HepG2 (cell line): Measurements from ENCODE around the gene ADIPOR2. TPM values are rescaled to one million over a fixed set of nuclear protein-coding genes. Genes with fewer than 3 reads are reported as not detected.

Experiments
- ATAC-seq: fragments of 200-7000 bp; cut with Tn5 transposase; 3 replicates; pipeline ENCODE4 v1.9.1; 2020; ENCODE audit warnings: mild to moderate bottlenecking, moderate library complexity
- BruUV-seq: library from RNA; stranded (reverse); fragments of 400-500 nt; replicated peaks from 2 replicates; lab custom pipeline; 2021; lab: Mats Ljungman, UMichigan
- CTCF ChIA-PET: fragments of 300-600 bp; formaldehyde crosslinking; extraction: SDS; loops from one replicate; lab custom pipeline; 2021; ENCODE audit warnings: low total read pairs, inconsistent platforms, low intra/inter-chr PET ratio; lab: Yijun Ruan, JAX
- POLR2A ChIA-PET: fragments of 350-600 bp; sonication (Branson Sonifier 250); formaldehyde crosslinking; loops from one replicate; lab custom pipeline; 2020; ENCODE audit warnings: antibody characterized with exemption, inconsistent platforms; lab: Yijun Ruan, JAX
- DNase-seq: peaks from one replicate; pipeline ENCODE4 v3.0.0-alpha.2; 2015; ENCODE audit warnings: low spot score
- FAIRE-seq: peaks from 3 replicates; lab custom pipeline; 2011; peaks lifted over from hg19 to GRCh38; lab: Jason Lieb, UNC
- H2AFZ ChIP-seq: one replicate; pipeline ENCODE4 v1.6.1; 2011; ENCODE audit warnings: low read length, inconsistent platforms
- H3K27ac ChIP-seq: fragments of 300-600 bp; 3 replicates; pipeline ENCODE4 v1.8.0; 2011; ENCODE audit warnings: mixed run types, mild to moderate bottlenecking, mixed read lengths, low read length, inconsistent platforms; ENCODE audit not compliant: insufficient read depth; ENCODE audit errors: extremely low read length
- H3K27me3 ChIP-seq, 2 experiments: fragments of 200-600 bp in 1 of 2; 2 replicates in 1 of 2; 3 replicates in 1 of 2; pipeline versions ENCODE4 v1.6.0 to v1.8.0; 2011; ENCODE audit warnings: low read length in 2 of 2, mild to moderate bottlenecking in 2 of 2, moderate library complexity in 2 of 2, inconsistent platforms in 1 of 2; ENCODE audit not compliant: insufficient read depth in 2 of 2, control insufficient read depth in 1 of 2
- H3K36me3 ChIP-seq, 2 experiments: fragments of 200-600 bp in 1 of 2; replicated peaks in 1 of 2; 2 replicates in 1 of 2; 3 replicates in 1 of 2; pipeline versions ENCODE4 v1.5.1 to v1.8.0; 2011; ENCODE audit warnings: low read length in 2 of 2, inconsistent platforms in 1 of 2; ENCODE audit not compliant: insufficient read depth in 2 of 2, control insufficient read depth in 1 of 2
- H3K4me1 ChIP-seq: 2 replicates; pipeline ENCODE4 v1.5.1; 2012; ENCODE audit warnings: low read length, inconsistent platforms; ENCODE audit not compliant: insufficient read depth
- H3K4me2 ChIP-seq: 2 replicates; pipeline ENCODE4 v1.6.0; 2011; ENCODE audit warnings: low read depth, low read length, inconsistent platforms
- H3K4me3 ChIP-seq, 3 experiments: fragments of 200-600 bp in 1 of 3; sonication (generic), shearing (Covaris generic) in 1 of 3; replicated peaks in 1 of 3; 2 replicates each; pipeline ENCODE4 v1.5.1; 2011 to 2016; ENCODE audit warnings: low read length in 3 of 3, inconsistent platforms in 2 of 3, low read depth in 2 of 3, mild to moderate bottlenecking in 2 of 3, control low read depth in 1 of 3, mixed read lengths in 1 of 3; ENCODE audit not compliant: insufficient read depth in 1 of 3
- H3K79me2 ChIP-seq: one replicate; pipeline ENCODE4 v1.6.1; 2011; ENCODE audit warnings: low read length, inconsistent platforms; ENCODE audit not compliant: insufficient read depth
- H3K9ac ChIP-seq: 2 replicates; pipeline ENCODE4 v1.6.0; 2011; ENCODE audit warnings: mild to moderate bottlenecking, low read depth, low read length, inconsistent platforms; ENCODE audit not compliant: insufficient read depth
- H3K9me3 ChIP-seq: 2 replicates; pipeline ENCODE4 v1.5.1; 2012; ENCODE audit warnings: mild to moderate bottlenecking, low read length
- H4K20me1 ChIP-seq: 2 replicates; pipeline ENCODE4 v1.6.0; 2011; ENCODE audit warnings: inconsistent platforms, mild to moderate bottlenecking, low read length, moderate library complexity; ENCODE audit not compliant: insufficient read depth
- E2F5 ChIP-seq: sonication (generic); formaldehyde crosslinking; conservative IDR thresholded peaks from 2 replicates; pipeline ENCODE4 v1.4.0; 2020; ENCODE audit warnings: missing genetic modification reagents
- KDM6A ChIP-seq: IDR thresholded peaks from 2 replicates; pipeline ENCODE4 v1.6.1; 2016; ENCODE audit warnings: low read depth
- SMAD1 ChIP-seq: sonication (generic); formaldehyde crosslinking; IDR thresholded peaks from 2 replicates; pipeline ENCODE4 v1.4.0; 2020; ENCODE audit warnings: missing genetic modification reagents, low read depth, mild to moderate bottlenecking, borderline replicate concordance
- ZBTB33 ChIP-seq: sonication (generic); formaldehyde crosslinking; IDR thresholded peaks from 2 replicates; pipeline ENCODE4 v1.4.0; 2020; ENCODE audit warnings: missing genetic modification reagents
- ZNF234 ChIP-seq: sonication (generic); formaldehyde crosslinking; conservative IDR thresholded peaks from 2 replicates; pipeline ENCODE4 v1.5.1; 2020; ENCODE audit warnings: mild to moderate bottlenecking, missing genetic modification reagents
- ZNF30 ChIP-seq: sonication (generic); formaldehyde crosslinking; IDR thresholded peaks from 2 replicates; pipeline ENCODE4 v1.5.0; 2020; ENCODE audit warnings: mild to moderate bottlenecking, missing genetic modification reagents
- ZNF33B ChIP-seq: sonication (generic); formaldehyde crosslinking; IDR thresholded peaks from 2 replicates; pipeline ENCODE4 v1.5.1; 2020; ENCODE audit warnings: mild to moderate bottlenecking, missing genetic modification reagents
- WGBS: methylation state at CpG from one replicate; pipeline ENCODE4 v1.1.6; 2017; ENCODE audit warnings: low lambda C conversion rate; 5-methylcytosine and 5-hydroxymethylcytosine counted together
- in situ Hi-C: cut with HindIII; loops from 2 replicates; pipeline ENCODE4 v1.10.0; 2017; ENCODE audit warnings: low pct_unique_long_range_greater_than_20kb; ENCODE audit not compliant: extremely low pct_ligation_motif_present
- intact Hi-C: fragments of 100-400 bp; cut with micrococcal nuclease; formaldehyde crosslinking; loops from one replicate; pipeline ENCODE4 v1.10.0; 2022; ENCODE audit not compliant: unreplicated experiment
- polyA plus RNA-seq, 8 experiments: library from polyadenylated mRNA; depleted of rRNA in 3 of 8; stranded (reverse) in 7 of 8; unstranded in 1 of 8; fragments of >200 nt; fragmentation: Illumina TruSeq in 4 of 8; extraction: Trizol in 4 of 8; gene quantifications; 2 replicates each; pipeline versions ENCODE4 v1.2.1 to v1.2.3, GENCODE V29; 2011 to 2016; ENCODE audit warnings: low read depth in 4 of 8, missing spikeins in 1 of 8, mixed read lengths in 1 of 8; ENCODE audit not compliant: insufficient read depth in 1 of 8
- total RNA-seq, 5 experiments: library from RNA; depleted of rRNA; stranded (reverse); fragments of >200 nt; fragmentation: Illumina TruSeq; extraction: Trizol; gene quantifications; 2 replicates each; pipeline ENCODE4 v1.2.3, GENCODE V29; 2016; ENCODE audit warnings: low read depth in 1 of 5

ADIPOR2 gene
- total and polyA plus RNA-seq, 2 of the 13 experiments (the other 11 are each of a cell fraction or from before 2014, with no cell fraction given): 35.2 to 52.2 TPM

- TF ChIP-seq ZNF33B (no peak), SMAD1 (CRISPR knock-in tag) (no peak), ZNF234 (CRISPR knock-in tag) (no peak), ZNF30 (CRISPR knock-in tag) (no peak), ZBTB33 (CRISPR knock-in tag) (peak; percentile 52; the same call in 1 of the 2 replicates), E2F5 (CRISPR knock-in tag) (no peak), KDM6A (no peak)
- H4K20me1 ChIP-seq: no peaks in the 10 kb centered on the region
- H3K36me3 ChIP-seq: no peaks in the 10 kb centered on the region
- H2AFZ ChIP-seq: no peak overlapping the region
- BruUV-seq: no TSS peak
- intact Hi-C loops: no loop called here
- H3K9ac ChIP-seq: no peak overlapping the region
- in situ Hi-C loops: no loop called here
- H3K4me3 ChIP-seq: no peak overlapping the region
- 94% methylated on average over 5 of the region's 8 CpGs for WGBS
- H3K4me1 ChIP-seq: peaks cover 86% of the 10 kb centered on the region
- POLR2A ChIA-PET: interaction anchor here (5.7 kb wide), 1 partner anchor 23 kb away, joined by 31 read pairs; no protein-coding TSS in a partner anchor
- H3K4me2 ChIP-seq: no peak overlapping the region
- no peaks in the 10 kb centered on the region for H3K27me3 ChIP-seq
- no peak for DNase-seq
- no peaks in the 10 kb centered on the region for H3K9me3 ChIP-seq
- ATAC-seq: no peak
- H3K27ac ChIP-seq: no peak overlapping the region
- H3K79me2 ChIP-seq: peaks cover 4% of the 10 kb centered on the region
- FAIRE-seq: no peak
- CTCF ChIA-PET: no interaction called here
Observed at GRCh38 chr12:1814266-1814665, 123.4 kb downstream of the ADIPOR2 start.
